ENCODE data around the gene AR.

AR gene

DNA sequence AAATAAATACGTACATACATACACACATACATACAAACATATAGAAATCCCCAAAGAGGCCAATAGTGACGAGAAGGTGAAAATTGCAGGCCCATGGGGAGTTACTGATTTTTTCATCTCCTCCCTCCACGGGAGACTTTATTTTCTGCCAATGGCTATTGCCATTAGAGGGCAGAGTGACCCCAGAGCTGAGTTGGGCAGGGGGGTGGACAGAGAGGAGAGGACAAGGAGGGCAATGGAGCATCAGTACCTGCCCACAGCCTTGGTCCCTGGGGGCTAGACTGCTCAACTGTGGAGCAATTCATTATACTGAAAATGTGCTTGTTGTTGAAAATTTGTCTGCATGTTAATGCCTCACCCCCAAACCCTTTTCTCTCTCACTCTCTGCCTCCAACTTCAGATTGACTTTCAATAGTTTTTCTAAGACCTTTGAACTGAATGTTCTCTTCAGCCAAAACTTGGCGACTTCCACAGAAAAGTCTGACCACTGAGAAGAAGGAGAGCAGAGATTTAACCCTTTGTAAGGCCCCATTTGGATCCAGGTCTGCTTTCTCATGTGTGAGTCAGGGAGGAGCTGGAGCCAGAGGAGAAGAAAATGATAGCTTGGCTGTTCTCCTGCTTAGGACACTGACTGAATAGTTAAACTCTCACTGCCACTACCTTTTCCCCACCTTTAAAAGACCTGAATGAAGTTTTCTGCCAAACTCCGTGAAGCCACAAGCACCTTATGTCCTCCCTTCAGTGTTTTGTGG, 180.7 kb downstream of the AR start:
- no peak for DNase-seq (ENCODE audit: low spot score)

GRCh38 chrX:67725471-67725870, 181.7 kb downstream of the AR start:
- no peak for DNase-seq (ENCODE audit: low spot score)

DNA sequence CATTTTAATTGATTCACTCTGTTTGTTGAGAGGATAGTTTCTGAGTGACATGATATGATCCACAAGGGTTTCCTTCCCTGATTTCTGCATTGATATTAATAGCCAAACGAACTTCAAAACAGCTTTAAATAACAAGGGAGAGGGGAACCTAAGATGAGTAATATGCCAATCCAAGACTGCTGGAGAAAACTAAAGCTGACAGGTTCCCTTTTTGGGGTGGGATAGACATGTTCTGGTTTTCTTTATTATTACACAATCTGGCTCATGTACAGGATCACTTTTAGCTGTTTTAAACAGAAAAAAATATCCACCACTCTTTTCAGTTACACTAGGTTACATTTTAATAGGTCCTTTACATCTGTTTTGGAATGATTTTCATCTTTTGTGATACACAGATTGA, 182.2 kb downstream of the AR start:
- no peak for DNase-seq (ENCODE audit: low spot score)

DNA sequence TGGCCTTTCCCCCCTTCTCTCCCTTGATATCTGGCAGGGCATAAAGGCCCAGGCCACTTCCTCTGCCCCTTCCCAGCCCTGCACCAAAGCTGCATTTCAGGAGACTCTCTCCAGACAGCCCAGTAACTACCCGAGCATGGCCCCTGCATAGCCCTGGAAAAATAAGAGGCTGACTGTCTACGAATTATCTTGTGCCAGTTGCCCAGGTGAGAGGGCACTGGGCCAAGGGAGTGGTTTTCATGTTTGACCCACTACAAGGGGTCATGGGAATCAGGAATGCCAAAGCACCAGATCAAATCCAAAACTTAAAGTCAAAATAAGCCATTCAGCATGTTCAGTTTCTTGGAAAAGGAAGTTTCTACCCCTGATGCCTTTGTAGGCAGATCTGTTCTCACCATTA, 183.8 kb downstream of the AR start:
- no peak for DNase-seq (ENCODE audit: low spot score)

GRCh38 chrX:67730296-67730695, 186.5 kb downstream of the AR start:
- DNase-seq (ENCODE audit: low spot score): no peak

DNA sequence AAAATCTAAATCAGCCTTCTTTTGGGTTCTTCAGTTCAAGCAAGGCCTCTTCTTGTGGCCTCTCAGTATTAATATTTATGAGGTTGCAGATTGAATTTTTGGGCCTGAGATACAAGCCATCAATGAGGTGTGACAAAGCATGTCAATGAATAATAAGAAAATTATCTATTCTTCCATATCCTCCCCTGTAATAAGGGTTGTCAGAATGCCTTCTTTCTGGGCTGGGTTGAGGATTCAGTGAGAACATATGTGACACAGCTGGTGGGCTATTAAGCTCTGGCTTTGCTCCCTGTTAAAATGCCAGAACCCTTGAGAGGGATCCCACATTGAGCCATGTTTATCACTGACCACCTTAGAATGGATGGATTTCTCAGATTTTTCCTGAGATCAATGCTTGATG, 187.2 kb downstream of the AR start:
- no peak for DNase-seq (ENCODE audit: low spot score)

GRCh38 chrX:67732864-67733263, 189.0 kb downstream of the AR start:
- no peak for DNase-seq (ENCODE audit: low spot score)

DNA sequence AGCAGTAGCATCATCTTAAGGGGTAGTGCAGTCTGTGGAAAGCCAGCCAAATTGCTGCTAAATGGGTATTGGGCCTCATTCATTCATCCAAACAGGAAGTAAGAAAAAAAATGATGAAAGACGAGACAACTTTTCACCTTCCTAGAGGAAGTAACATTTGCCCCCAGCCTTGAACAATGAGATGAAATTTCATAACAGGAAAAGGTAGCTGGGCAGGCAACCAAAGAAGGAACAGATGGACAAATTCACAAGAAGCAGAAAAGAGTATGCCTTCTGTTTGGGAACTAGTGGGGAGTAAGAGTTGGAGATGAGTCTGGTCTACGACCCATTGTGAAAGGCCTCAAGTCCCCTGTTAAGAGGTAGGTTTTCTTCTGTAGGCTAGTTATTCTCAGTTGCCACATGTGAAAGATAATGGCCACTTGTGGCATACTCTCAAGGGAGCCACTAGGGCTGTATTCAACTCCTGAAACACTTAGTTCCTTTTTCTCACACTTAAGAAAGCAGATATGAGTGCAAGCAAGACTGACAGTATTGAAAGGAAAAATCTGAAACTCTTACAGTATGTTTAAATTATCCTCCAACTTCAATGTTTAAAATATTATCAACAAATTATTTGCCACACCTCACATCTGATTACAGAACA, 190.4 kb downstream of the AR start:
- DNase-seq (ENCODE audit: low spot score): no peak

GRCh38 chrX:67749536-67749935, 205.7 kb downstream of the AR start:
- no peak for DNase-seq (ENCODE audit: low spot score)

DNA sequence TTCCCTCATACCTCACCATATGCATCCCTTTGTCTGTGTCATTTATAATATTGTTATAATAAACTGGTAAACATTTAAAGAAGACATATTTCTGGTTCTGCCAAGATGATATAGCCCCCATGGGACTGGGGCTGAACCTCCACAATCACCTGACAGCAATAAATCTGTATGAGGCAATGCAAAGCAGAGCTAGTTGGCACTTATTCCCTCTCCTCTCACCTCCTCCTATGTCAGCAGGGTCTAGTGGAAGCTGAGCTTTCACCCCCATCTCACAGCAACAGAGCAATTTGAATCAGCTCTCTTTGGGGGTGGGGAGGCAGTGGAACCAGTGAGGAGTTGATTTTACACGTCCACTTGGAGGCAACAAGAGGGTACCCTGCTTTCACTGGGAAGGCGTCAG, 206.9 kb downstream of the AR start:
- DNase-seq (ENCODE audit: low spot score): no peak

GRCh38 chrX:67759018-67759417, 215.2 kb downstream of the AR start:
- DNase-seq (ENCODE audit: low spot score): no peak

- no peak for DNase-seq (ENCODE audit: low spot score)
Observed at GRCh38 chrX:67777148-67777547, 233.3 kb downstream of the AR start.

- no peak for DNase-seq (ENCODE audit: low spot score)
Observed at GRCh38 chrX:67779099-67779498, 235.3 kb downstream of the AR start.
